G401.6 (cell line): ENCODE data around the gene NOS1AP.
"Not testable (repeated sequence)": the region's sequence is repeated elsewhere in the genome, so short reads cannot be mapped to it uniquely, and the experiment has no call there.

Experiments
- FAIRE-seq: peaks from 2 replicates; lab custom pipeline; 2012; peaks lifted over from hg19 to GRCh38; lab: Jason Lieb, UNC

The NOS1AP gene

DNA sequence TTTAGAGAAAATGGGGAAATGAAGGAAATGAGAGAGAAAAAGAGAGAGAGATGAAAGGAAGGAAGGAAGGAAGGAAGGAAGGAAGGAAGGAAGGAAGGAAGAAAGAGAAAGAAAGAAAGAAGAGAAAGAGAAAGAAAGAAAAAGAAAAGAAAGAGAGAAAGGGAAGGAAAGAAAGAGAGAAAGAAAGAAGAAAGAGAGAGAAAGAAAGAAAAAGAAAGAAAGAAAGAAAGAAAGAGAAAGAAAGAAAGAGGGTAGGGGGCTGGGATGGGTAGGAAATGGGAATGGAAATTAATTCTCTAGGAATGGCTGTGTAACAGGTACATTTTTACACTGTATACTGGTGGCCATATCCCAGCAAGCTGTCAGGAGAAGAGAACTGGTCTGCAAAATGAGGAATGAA, 346.7 kb downstream of the NOS1AP start:
- no peak for FAIRE-seq

GRCh38 chr1:162416909-162417308, 347.4 kb downstream of the NOS1AP start:
- FAIRE-seq, result no peak

DNA sequence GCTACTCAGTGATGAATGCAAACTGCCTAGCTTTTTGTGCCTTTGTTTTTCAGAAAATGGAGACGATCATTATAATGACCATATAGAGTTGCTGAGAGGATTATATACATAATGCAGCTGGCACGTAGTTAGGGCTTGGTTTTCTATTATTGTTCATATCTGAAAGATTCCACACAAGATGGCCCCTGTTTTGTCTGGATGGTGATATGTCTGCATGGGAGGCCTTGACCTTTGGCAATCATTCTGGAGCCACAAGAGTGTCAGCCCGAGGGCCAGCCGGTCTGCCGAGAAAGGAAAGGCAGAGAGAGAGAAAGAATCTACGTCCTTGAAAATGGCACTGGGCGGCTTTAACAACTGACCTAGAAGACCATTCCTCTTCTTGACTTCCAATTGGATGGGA, 348.2 kb downstream of the NOS1AP start:
- FAIRE-seq, result no peak

DNA sequence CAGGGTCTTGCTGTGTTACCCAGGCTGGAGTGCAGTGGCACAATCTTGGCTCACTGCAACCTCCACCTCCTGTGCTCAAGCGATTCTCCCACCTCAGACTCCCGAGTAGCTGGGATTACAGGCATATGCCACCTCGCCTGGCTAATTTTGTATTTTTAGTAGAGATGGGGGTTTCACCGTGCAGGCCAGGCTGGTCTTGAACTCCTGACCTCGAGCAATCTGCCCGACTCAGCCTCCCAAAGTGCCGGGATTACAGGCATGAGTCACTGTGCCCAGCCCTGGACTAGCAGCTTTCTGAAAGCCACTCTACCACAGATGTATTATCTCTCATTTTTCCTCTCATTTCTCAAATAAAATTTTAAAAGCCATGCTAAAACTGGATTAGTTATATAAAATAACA, 349.1 kb downstream of the NOS1AP start:
- not testable (repeated sequence) for FAIRE-seq

GRCh38 chr1:162419450-162419931, 350.0 kb downstream of the NOS1AP start:
- FAIRE-seq, result not testable (repeated sequence)
